Caki2 (cell line): ENCODE data around the gene MYH16. TPM values are rescaled to one million over a fixed set of nuclear protein-coding genes. Genes with fewer than 3 reads are reported as not detected.

Experiments
- total RNA-seq: library from RNA; depleted of rRNA; stranded (reverse); fragments of >200 nt; shearing (Covaris generic); gene quantifications from 2 replicates; pipeline ENCODE4 v1.2.3, GENCODE V29; 2014; ENCODE audit warnings: low replicate concordance; rRNA removed

Gene MYH16
- total RNA-seq, 1 experiment from 2014 or later: 0.24 TPM

Other genes with a start within 250 kb of the MYH16 start
- gene SMURF1, start 128.7 kb upstream of the MYH16 start, total RNA-seq: 37.7 and 50.4 TPM in 2 replicates
- gene KPNA7, start 64.7 kb upstream of the MYH16 start, total RNA-seq: 1.1 and 2.3 TPM in 2 replicates
- 125 and 179 TPM in 2 replicates for gene ARPC1A, start 53.1 kb downstream of the MYH16 start, total RNA-seq
- 491 and 523 TPM in 2 replicates for gene ARPC1B, start 101.9 kb downstream of the MYH16 start, total RNA-seq
- gene PDAP1, start 135.8 kb downstream of the MYH16 start, total RNA-seq: 144 and 213 TPM in 2 replicates
- 73.2 and 100 TPM in 2 replicates for gene BUD31, start 136.1 kb downstream of the MYH16 start, total RNA-seq
- gene PTCD1, start 166.0 kb downstream of the MYH16 start, total RNA-seq: 7.3 and 14.2 TPM in 2 replicates
- 31.4 and 31.7 TPM in 2 replicates for gene CPSF4, start 166.1 kb downstream of the MYH16 start, total RNA-seq
- gene ATP5MF, start 193.3 kb downstream of the MYH16 start, total RNA-seq: 1,239 and 1,635 TPM in 2 replicates
- gene ZNF789, start 200.1 kb downstream of the MYH16 start, total RNA-seq: 8.7 and 12.2 TPM in 2 replicates
- 11.9 and 17.8 TPM in 2 replicates for gene ZNF394, start 227.4 kb downstream of the MYH16 start, total RNA-seq
- 5.3 and 6.7 TPM in 2 replicates for gene ZKSCAN5, start 231.8 kb downstream of the MYH16 start, total RNA-seq